Subcutaneous abdominal adipose tissue (tissue), 5 donors: ENCODE measurements around the gene EVPL.
"Not testable (repeated sequence)": the region's sequence is repeated elsewhere in the genome, so short reads cannot be mapped to it uniquely, and the experiment has no call there.

ENCODE experiments used
- H3K27ac ChIP-seq: one replicate; pipeline ENCODE4 v1.7.0; 2013; ENCODE audit warnings: low read depth, mild to moderate bottlenecking, inconsistent platforms, low read length, moderate library complexity
- H3K27me3 ChIP-seq, 5 donors: one replicate each; pipeline ENCODE4 v1.7.0; 2013; ENCODE audit warnings: low read length in 5 of 5, inconsistent platforms in 1 of 5; ENCODE audit not compliant: control insufficient read depth in 5 of 5, insufficient read depth in 4 of 5
- H3K36me3 ChIP-seq, 5 donors: one replicate each; pipeline ENCODE4 v1.7.0; 2013; ENCODE audit warnings: low read length in 5 of 5; ENCODE audit not compliant: control insufficient read depth in 5 of 5, insufficient read depth in 5 of 5
- H3K4me1 ChIP-seq, 5 donors: one replicate each; pipeline ENCODE4 v1.7.0; 2013; ENCODE audit warnings: low read length in 5 of 5, mild to moderate bottlenecking in 3 of 5, moderate library complexity in 1 of 5; ENCODE audit not compliant: control insufficient read depth in 5 of 5, insufficient read depth in 5 of 5
- H3K4me3 ChIP-seq, 5 donors: one replicate each; pipeline ENCODE4 v1.7.0; 2013; ENCODE audit warnings: low read length in 5 of 5, low read depth in 1 of 5
- H3K9ac ChIP-seq, 5 donors: one replicate each; pipeline ENCODE4 v1.7.0; 2013; ENCODE audit warnings: low read length in 5 of 5, mild to moderate bottlenecking in 4 of 5, moderate library complexity in 3 of 5
- H3K9me3 ChIP-seq, 5 donors: one replicate each; pipeline ENCODE4 v1.7.0; 2013; ENCODE audit warnings: low read length in 5 of 5; ENCODE audit not compliant: control insufficient read depth in 5 of 5
- donor health status: healthy.
- donor health status: healthy.
- donor health status: healthy.
- donor health status: healthy.
- donor health status: healthy.

The EVPL gene

GRCh38 chr17:75969044-75969443 is 58.1 kb downstream of the EVPL start:
- not testable (repeated sequence) for H3K9me3 ChIP-seq, H3K27ac ChIP-seq, H3K27me3 ChIP-seq, H3K4me3 ChIP-seq, H3K9ac ChIP-seq
- peaks cover 11 to 25% (median 22%) of the 10 kb centered on the region in 5 donors for H3K36me3 ChIP-seq
- peaks cover 0 to 26% (median 23%) of the 10 kb centered on the region in 5 donors for H3K4me1 ChIP-seq

GRCh38 chr17:75965468-75965867 is 61.6 kb downstream of the EVPL start:
- Histone ChIP-seq H3K9me3 (no peaks in the 10 kb centered on the region), H3K27me3 (no peaks in the 10 kb centered on the region), H3K9ac (no peak overlapping the region), H3K36me3 (peaks cover 0 to 12% (median 6%) of the 10 kb centered on the region in 5 donors), H3K4me1 (peaks cover 0 to 25% (median 21%) of the 10 kb centered on the region in 5 donors), H3K4me3 (no peak overlapping the region), H3K27ac (no peak overlapping the region)

GRCh38 chr17:75959839-75960511 is 67.1 kb downstream of the EVPL start:
- Histone ChIP-seq H3K4me1 (peaks cover 0 to 24% (median 14%) of the 10 kb centered on the region in 5 donors), H3K27ac (peak overlapping the region; percentile 32), H3K36me3 (peaks cover 12 to 32% (median 25%) of the 10 kb centered on the region in 5 donors), H3K4me3 (no peak overlapping the region), H3K27me3 (no peaks in the 10 kb centered on the region), H3K9ac (no peak overlapping the region), H3K9me3 (no peaks in the 10 kb centered on the region)

- peaks cover 0 to 19% (median 9%) of the 10 kb centered on the region in 5 donors for H3K4me1 ChIP-seq
- no peak overlapping the region for H3K4me3 ChIP-seq
- H3K27me3 ChIP-seq: no peaks in the 10 kb centered on the region
- H3K27ac ChIP-seq: peak overlapping the region; percentile 32
- H3K36me3 ChIP-seq: peaks cover 12 to 39% (median 28%) of the 10 kb centered on the region in 5 donors
- H3K9me3 ChIP-seq: no peaks in the 10 kb centered on the region
- H3K9ac ChIP-seq: no peak overlapping the region
These were observed 67.9 kb downstream of the EVPL start for GRCh38 chr17:75959051-75959838.
